ENCODE data around the gene DSC2.
"Not testable (repeated sequence)": the region's sequence is repeated elsewhere in the genome, so short reads cannot be mapped to it uniquely, and the experiment has no call there.

The DSC2 gene

DNA sequence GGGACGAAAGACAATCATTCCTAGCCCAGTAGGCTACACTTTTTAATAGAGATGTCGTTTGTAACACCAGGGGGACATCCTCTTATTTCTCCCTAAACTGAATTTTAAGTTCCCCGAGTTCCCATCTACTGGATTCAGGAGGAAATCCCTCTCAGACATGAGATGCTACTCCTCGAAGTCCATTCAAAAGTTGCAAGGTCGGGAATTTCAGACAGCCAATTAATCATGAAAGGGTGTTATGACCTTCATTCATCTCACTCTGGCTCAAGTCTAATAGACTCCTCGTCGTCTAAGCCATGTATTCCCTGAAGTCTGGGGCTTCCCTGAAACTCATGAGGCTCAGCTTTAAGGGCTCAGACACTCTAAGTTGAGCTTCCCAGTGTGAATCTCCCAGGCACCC lies 58.5 kb downstream of the DSC2 start:
- no peak for DNase-seq (ENCODE audit: low read depth in 2 of 2)

DNA sequence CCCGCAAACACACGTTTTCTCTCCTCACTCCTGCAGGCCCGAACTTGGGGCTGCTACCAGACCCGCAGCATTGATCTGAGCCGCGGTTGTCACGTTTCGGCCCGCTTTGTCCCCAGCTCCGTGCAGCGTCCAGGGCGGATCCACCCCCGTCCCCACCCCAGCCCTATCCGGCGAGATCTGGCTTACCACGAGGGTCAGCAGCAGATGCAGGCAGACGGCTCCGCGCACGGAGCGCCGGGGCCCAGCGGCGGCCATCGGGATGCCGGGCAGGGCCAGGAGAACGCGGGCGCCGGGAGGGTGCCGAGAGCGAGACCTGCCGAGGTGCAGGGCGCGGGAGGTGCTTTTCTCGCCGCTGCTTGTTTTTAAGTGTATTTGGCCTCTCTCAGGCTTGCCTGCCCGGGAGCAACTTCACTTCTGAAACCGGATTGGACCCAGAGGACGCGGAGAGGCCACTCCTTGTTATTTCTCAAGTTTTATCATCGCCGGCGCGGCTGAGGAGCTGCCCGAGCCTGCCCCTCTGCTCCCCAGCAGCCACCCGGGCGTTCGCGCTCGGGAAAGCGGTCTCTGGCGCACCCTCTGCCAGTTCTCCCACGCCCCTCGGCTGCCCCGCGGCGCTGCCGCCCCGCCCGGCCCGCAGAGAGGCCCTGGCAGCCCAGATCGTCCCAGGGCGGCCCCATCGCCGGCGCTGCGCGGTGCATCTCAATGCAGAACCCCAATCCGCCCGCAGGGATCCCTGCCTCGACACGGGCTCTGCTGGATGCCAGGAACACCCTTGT lies 59.6 kb downstream of the DSC2 start, which contains the start of gene DSC3:
Gene DSC3 (minus strand): TSS at position 337 of the 776 bp plus-strand sequence. CDS start 82 bp downstream, at position 255.
- DNase-seq (ENCODE audit: low read depth in 2 of 2): no peak

DNA sequence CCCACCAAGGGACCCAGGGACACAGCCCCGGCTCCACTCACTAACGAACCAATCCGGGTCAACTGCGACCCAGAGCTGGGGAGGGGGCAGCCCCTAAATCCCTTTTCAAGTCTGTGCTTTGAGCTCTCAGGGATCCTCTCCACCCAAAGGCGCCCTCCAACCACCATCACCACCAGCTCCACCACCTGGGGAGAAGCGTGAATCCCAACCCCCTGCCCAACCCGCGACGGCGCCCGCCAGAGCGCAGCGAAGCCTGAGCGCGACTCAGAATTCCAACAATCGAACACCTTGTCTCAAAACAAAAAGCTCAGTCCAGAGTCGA lies 60.2 kb downstream of the DSC2 start:
- DNase-seq (ENCODE audit: low read depth in 2 of 2): no peak

GRCh38 chr18:31041271-31042083 lies 60.7 kb downstream of the DSC2 start:
- no peak for DNase-seq (ENCODE audit: low read depth in 2 of 2)

GRCh38 chr18:31040686-31041270 lies 61.4 kb downstream of the DSC2 start:
- no peak for DNase-seq (ENCODE audit: low read depth in 2 of 2)

DNA sequence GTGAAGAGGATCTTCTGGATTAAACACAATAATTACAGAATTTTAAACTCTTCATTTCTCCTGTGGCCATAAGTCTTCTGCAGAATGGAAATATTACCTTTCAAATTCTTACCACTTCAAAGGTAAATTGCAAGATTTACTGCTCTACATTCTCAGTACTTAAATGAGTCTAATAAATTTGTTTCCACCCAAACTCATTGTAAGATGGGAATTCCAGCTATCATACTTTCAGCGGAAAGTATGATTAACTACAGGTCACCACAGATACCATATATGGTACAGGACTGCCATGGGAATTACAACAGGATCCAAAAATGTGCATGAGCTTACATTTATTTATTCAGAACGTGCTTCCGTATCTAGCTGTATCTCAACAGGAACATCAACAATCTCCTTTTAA lies 62.8 kb downstream of the DSC2 start:
- no peak for DNase-seq (ENCODE audit: low read depth in 2 of 2)

DNA sequence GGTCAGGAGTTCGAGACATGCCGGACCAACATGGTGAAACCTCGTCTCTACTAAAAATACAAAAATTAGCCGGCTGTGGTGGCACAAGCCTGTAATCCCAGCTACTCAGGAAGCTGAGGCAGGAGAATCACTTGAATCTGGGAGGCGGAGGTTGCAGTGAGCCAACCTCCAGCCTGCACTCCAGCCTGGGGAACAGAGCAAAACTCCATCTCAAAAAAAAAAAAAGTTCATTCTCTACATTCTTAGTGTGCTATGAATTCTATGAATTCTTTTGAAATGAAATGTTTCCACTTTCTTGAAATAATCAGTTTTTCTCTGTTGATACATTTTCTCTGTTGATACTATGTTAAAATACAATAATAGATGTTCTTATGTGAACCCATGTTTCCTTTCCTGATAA lies 64.5 kb downstream of the DSC2 start:
- not testable (repeated sequence) for DNase-seq (ENCODE audit: low read depth in 2 of 2)

GRCh38 chr18:31034541-31034940 lies 67.7 kb downstream of the DSC2 start:
- DNase-seq (ENCODE audit: low read depth in 2 of 2): no peak

GRCh38 chr18:31030574-31031278 lies 71.5 kb downstream of the DSC2 start:
- DNase-seq (ENCODE audit: low read depth in 2 of 2): no peak

DNA sequence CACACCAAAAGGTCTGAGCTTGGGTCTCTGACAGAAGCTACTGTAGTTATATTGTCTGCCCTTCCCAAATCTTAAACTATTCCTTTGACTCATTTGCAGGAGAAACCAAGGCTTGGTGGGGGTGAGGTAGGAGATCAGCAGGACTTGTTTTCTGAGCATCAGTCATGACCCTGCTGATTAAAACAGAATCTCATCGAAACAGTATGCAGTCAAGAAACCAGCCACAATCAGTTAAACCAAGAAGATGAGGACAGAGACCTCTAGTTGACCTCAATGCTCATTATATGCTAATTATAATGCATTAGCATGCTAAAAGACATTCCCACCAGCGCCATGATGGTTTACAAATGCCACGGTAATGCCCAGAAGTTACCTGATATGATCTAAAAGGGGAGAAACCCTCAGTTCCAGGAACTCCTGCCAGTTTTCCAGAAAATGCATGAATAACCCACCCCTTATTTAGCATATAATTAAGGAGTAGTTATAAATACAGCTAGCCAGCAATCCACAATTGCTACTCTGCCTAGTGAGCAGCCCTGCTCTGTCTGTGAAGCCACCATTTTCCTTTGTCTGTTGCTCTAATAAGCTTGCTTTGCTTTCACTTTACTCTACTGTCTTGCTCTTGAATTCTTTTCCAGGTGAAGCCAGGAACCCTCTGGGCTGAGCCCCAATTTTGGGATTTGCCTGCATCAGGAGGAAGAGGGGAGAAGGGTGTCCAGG lies 86.3 kb downstream of the DSC2 start:
- DNase-seq (ENCODE audit: low read depth in 2 of 2): no peak

DNA sequence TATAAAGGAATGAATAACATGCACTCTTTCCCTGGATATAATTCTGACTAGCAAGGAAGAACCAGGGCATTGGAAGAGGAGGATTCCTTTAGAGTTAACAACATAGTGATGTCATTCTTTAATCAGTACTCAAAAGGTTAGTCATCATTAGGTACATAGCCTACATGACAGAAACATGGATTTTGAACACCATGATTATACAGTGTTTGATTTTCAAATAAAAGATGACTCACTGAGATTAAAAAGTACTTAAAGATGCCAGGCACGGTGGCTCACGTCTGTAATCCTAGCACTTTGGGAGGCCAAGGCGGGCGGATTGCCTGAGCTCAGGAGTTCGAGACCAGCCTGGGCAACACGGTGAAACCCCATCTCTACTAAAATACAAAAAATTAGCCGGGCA lies 90.8 kb downstream of the DSC2 start:
- not testable (repeated sequence) for DNase-seq (ENCODE audit: low read depth in 2 of 2)

DNA sequence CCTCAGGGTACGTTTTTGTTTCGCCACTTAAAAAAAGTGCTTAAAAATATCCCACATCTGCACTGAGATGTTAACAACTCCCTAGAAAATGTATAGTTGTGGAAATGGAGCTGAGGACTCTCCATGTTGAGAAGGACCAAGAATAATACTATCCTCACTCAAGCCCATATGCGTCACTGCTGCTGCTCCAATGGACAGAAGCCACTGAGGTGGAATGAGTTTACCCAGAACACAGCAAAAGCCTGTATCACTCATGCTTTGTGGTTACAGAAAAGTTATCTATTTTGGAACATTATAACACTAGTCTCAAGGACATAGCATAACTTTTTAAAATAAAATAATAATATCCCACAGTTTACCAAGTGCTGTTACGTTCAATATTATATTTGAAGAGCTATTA lies 91.6 kb downstream of the DSC2 start:
- no peak for DNase-seq (ENCODE audit: low read depth in 2 of 2)
